ENCODE data around the gene TASP1. TPM values are rescaled to one million over a fixed set of nuclear protein-coding genes. Genes with fewer than 3 reads are reported as not detected.

Gene TASP1
- total and polyA plus RNA-seq, 2 donors from 2014 or later: 6.0 to 22.7 TPM

DNA sequence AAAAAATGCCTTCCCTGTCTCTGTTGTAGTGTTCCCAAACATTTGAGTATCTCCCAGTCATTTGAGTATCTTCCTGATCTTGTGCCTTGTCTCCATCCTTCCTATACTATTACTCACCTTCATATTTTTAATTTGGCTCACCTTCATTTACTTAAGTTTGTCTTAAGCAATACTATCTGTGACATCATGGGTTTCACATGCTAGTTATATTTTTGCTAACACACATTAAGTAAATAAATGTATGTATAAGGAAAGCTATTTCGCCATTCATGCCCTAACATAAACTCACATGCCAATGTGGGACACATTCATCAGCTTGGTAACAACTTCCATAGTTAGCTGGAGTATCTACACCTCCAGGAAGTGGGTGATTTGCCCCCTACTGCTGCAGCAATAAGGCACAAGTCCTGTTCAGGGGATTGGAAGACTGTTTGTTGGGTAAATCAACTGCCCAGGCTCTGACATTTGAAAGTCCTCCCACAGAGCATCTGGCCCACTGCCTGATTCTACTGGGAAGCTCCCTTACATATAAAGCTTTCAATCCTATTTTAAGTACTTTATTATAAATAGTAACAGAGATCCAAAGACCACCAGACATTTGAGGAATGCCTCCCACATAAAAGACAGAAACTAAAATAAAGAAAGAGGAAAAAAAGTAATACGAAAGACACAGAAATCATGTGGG, 285.3 kb downstream of the TASP1 start:
- no peak for FAIRE-seq
- TF ChIP-seq CTCF (IDR thresholded peaks at IDR 0.05; ENCODE audit: borderline replicate concordance, extremely low read depth, insufficient read depth): no peak
- H3K9me3 ChIP-seq (ENCODE audit: control insufficient read depth in 2 of 3, insufficient read depth in 1 of 3, low read length in 3 of 3): no peaks in the 10 kb centered on the region
- no peaks in the 10 kb centered on the region for H3K4me1 ChIP-seq (ENCODE audit: control insufficient read depth in 2 of 3, insufficient read depth in 2 of 3, low read depth in 1 of 3, low read length in 3 of 3)
- no peak overlapping the region for H3K27ac ChIP-seq (ENCODE audit: low read depth in 2 of 2, low read length in 2 of 2)
- H3K36me3 ChIP-seq (ENCODE audit: control insufficient read depth in 2 of 3, insufficient read depth in 3 of 3, low read length in 3 of 3): no peaks in the 10 kb centered on the region
- intact Hi-C loops (cut with DNase I): no loop called here
- H3K4me3 ChIP-seq (ENCODE audit: low read length in 3 of 3): no peak overlapping the region
- no peak overlapping the region for H3K9ac ChIP-seq (ENCODE audit: low read length in 3 of 3)
- no peaks in the 10 kb centered on the region for H3K27me3 ChIP-seq (ENCODE audit: control insufficient read depth, insufficient read depth, low read length)
- no peak for DNase-seq

- Histone ChIP-seq H3K9me3 (ENCODE audit: control insufficient read depth in 2 of 3, insufficient read depth in 1 of 3, low read length in 3 of 3) (no peaks in the 10 kb centered on the region), H3K9ac (ENCODE audit: low read length in 3 of 3) (no peak overlapping the region), H3K27ac (ENCODE audit: low read depth in 2 of 2, low read length in 2 of 2) (no peak overlapping the region), H3K27me3 (ENCODE audit: control insufficient read depth, insufficient read depth, low read length) (no peaks in the 10 kb centered on the region), H3K4me3 (ENCODE audit: low read length in 3 of 3) (no peak overlapping the region), H3K36me3 (ENCODE audit: control insufficient read depth in 2 of 3, insufficient read depth in 3 of 3, low read length in 3 of 3) (no peaks in the 10 kb centered on the region), H3K4me1 (ENCODE audit: control insufficient read depth in 2 of 3, insufficient read depth in 2 of 3, low read depth in 1 of 3, low read length in 3 of 3) (no peaks in the 10 kb centered on the region)
- intact Hi-C loops (cut with DNase I): no loop called here
- no peak for TF ChIP-seq CTCF (IDR thresholded peaks at IDR 0.05; ENCODE audit: borderline replicate concordance, extremely low read depth, insufficient read depth)
- DNase-seq (no peak), FAIRE-seq (no peak)
Measured at GRCh38 chr20:13349235-13349604, 289.5 kb downstream of the TASP1 start.

DNA sequence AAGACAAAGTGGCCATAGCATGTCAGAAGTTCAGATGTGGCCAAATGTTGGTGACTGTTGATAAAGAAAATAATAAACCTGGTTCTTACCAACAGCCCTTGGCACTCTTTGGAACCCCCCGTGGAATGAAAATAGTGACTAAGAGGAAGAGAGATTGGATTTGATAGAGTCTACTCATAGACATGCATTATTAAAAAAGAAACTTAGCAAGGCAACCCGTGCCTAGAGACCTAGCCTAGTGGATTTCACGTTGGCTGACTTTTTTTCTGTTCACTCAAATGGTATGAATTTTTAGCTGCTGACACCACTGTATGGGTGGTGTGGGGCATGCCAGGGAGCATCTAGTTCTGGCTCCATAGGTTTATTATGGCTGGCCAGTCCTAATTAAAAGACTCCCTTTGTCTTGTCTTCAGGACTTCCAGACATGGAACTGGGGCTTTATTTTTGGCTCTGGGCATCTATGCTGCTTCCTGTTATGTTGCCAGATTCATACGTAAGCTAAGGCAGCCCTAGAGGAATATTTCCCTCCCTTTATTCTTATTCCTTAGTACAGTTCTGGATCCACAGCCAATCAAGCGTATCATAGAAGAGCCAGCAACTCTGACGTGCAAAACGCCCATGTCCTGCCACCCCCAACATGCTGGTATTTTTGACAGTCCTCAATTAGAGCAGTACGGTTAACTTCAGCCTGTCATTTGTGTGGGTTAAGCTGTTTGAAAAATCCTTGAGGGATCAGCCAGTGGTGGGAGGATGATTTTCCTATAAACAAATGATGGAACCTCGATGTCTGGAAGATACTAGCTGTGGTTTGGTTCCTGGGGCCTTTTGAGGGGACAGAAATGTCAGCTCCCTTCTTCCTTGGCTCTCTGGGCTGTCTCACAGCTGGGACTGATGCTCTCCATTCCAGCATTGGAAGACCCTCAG, 290.2 kb downstream of the TASP1 start:
- Histone ChIP-seq H3K9ac (ENCODE audit: low read length in 3 of 3) (no peak overlapping the region), H3K9me3 (ENCODE audit: control insufficient read depth in 2 of 3, insufficient read depth in 1 of 3, low read length in 3 of 3) (no peaks in the 10 kb centered on the region), H3K4me1 (ENCODE audit: control insufficient read depth in 2 of 3, insufficient read depth in 2 of 3, low read depth in 1 of 3, low read length in 3 of 3) (no peaks in the 10 kb centered on the region), H3K4me3 (ENCODE audit: low read length in 3 of 3) (no peak overlapping the region), H3K27ac (ENCODE audit: low read depth in 2 of 2, low read length in 2 of 2) (no peak overlapping the region), H3K36me3 (ENCODE audit: control insufficient read depth in 2 of 3, insufficient read depth in 3 of 3, low read length in 3 of 3) (no peaks in the 10 kb centered on the region), H3K27me3 (ENCODE audit: control insufficient read depth, insufficient read depth, low read length) (no peaks in the 10 kb centered on the region)
- intact Hi-C loops (cut with DNase I): no loop called here
- no peak for TF ChIP-seq CTCF (IDR thresholded peaks at IDR 0.05; ENCODE audit: borderline replicate concordance, extremely low read depth, insufficient read depth)
- DNase-seq (no peak), FAIRE-seq (no peak)

All from kidney (tissue), 14 donors.